Neural progenitor cell (in vitro differentiated cells): Measurements from ENCODE around the gene CPA1. TPM values are rescaled to one million over a fixed set of nuclear protein-coding genes. Genes with fewer than 3 reads are reported as not detected.
A peak's percentile ranks its signal among the peaks of the same experiment; 100 is the strongest.

Experiments used
- DNase-seq: peaks from one replicate; pipeline ENCODE4 v3.0.0-alpha.2; 2016; ENCODE audit warnings: low spot score
- H2AFZ ChIP-seq: fragments of 200-600 bp; sonication (generic); replicated peaks from 2 replicates; pipeline ENCODE4 v1.6.1; 2016; ENCODE audit warnings: antibody characterized with exemption
- H3F3A ChIP-seq: fragments of 200-600 bp; sonication (generic); 2 replicates; pipeline ENCODE4 v1.6.1; 2016; ENCODE audit warnings: antibody characterized with exemption, low read depth
- H3K27ac ChIP-seq: fragments of 200-600 bp; sonication (generic); 2 replicates; pipeline ENCODE4 v1.5.1; 2016; ENCODE audit warnings: mild to moderate bottlenecking
- H3K27me3 ChIP-seq: fragments of 200-600 bp; sonication (generic); 2 replicates; pipeline ENCODE4 v1.6.1; 2016; ENCODE audit warnings: mild to moderate bottlenecking, moderate library complexity
- H3K36me3 ChIP-seq: fragments of 200-600 bp; sonication (generic); 2 replicates; pipeline ENCODE4 v1.5.1; 2016
- H3K4me1 ChIP-seq: fragments of 200-600 bp; sonication (generic); 2 replicates; pipeline ENCODE4 v1.6.1; 2016; ENCODE audit warnings: mixed run types
- H3K4me2 ChIP-seq: fragments of 200-600 bp; sonication (generic); 2 replicates; pipeline ENCODE4 v1.6.1; 2016
- H3K4me3 ChIP-seq: fragments of 200-600 bp; sonication (generic); 2 replicates; pipeline ENCODE4 v1.5.1; 2016
- H3K79me2 ChIP-seq: fragments of 200-600 bp; sonication (generic); 2 replicates; pipeline ENCODE4 v1.6.1; 2016; ENCODE audit warnings: low read depth
- H3K9ac ChIP-seq: fragments of 200-600 bp; sonication (generic); 2 replicates; pipeline ENCODE4 v1.6.1; 2016
- H3K9me3 ChIP-seq: fragments of 200-600 bp; sonication (generic); 2 replicates; pipeline ENCODE4 v1.5.1; 2016; ENCODE audit warnings: low read depth
- H4K20me1 ChIP-seq: fragments of 200-600 bp; sonication (generic); 2 replicates; pipeline ENCODE4 v1.6.1; 2016; ENCODE audit warnings: low read depth
- H3K27ac Mint-ChIP-seq: 3 replicates; pipeline ENCODE4 v1.8.0; 2021; ENCODE audit warnings: mixed read lengths
- H3K27me3 Mint-ChIP-seq: 2 replicates; pipeline ENCODE4 v1.8.0; 2022; ENCODE audit warnings: low read depth, mild to moderate bottlenecking, inconsistent platforms, moderate library complexity, mixed read lengths; ENCODE audit not compliant: insufficient read depth
- H3K36me3 Mint-ChIP-seq: 3 replicates; pipeline ENCODE4 v1.8.0; 2021; ENCODE audit warnings: mixed read lengths
- H3K4me1 Mint-ChIP-seq: 3 replicates; pipeline ENCODE4 v1.8.0; 2021; ENCODE audit warnings: mixed read lengths
- H3K4me3 Mint-ChIP-seq: 3 replicates; pipeline ENCODE4 v1.8.0; 2021; ENCODE audit warnings: mild to moderate bottlenecking, moderate library complexity, mixed read lengths
- H3K9me3 Mint-ChIP-seq: 3 replicates; pipeline ENCODE4 v1.8.0; 2020; ENCODE audit warnings: mixed read lengths
- CTCF ChIP-seq: fragments of 200-600 bp; sonication (generic); IDR thresholded peaks from 2 replicates; pipeline ENCODE4 v1.5.1; 2017; ENCODE audit warnings: antibody characterized with exemption, mild to moderate bottlenecking
- EZH2 ChIP-seq: fragments of 200-600 bp; sonication (generic); IDR thresholded peaks from 2 replicates; pipeline ENCODE4 v1.6.1; 2017; ENCODE audit warnings: antibody characterized with exemption, mild to moderate bottlenecking, moderate library complexity
- EZH2phosphoT487 ChIP-seq: fragments of 200-600 bp; sonication (generic); IDR thresholded peaks from 2 replicates; pipeline ENCODE4 v1.6.1; 2017; ENCODE audit warnings: antibody characterized with exemption
- total RNA-seq: library from RNA; depleted of rRNA; stranded (reverse); fragments of >200 nt; gene quantifications from 2 replicates; pipeline ENCODE4 v1.2.3, GENCODE V29; 2015; ENCODE audit warnings: low replicate concordance

The CPA1 gene
- total RNA-seq, 1 donor from 2014 or later = not detected

- Histone ChIP-seq H3K4me1 (peaks cover 44% of the 10 kb centered on the region), H3K4me3 (no peak overlapping the region), H3K79me2 (no peaks in the 10 kb centered on the region), H3F3A (peaks cover 38% of the 10 kb centered on the region), H3K4me2 (peak overlapping the region; percentile 55), H4K20me1 (no peaks in the 10 kb centered on the region), H3K27me3 (no peaks in the 10 kb centered on the region), H3K9me3 (no peaks in the 10 kb centered on the region), H3K9ac (no peak overlapping the region), H3K36me3 (no peaks in the 10 kb centered on the region), H2AFZ (peak overlapping the region; percentile 60), H3K27ac (no peak overlapping the region)
- Mint-ChIP-seq H3K27ac (peak overlapping the region; percentile 100), H3K9me3 (peaks cover 2% of the 10 kb centered on the region), H3K4me3 (peak overlapping the region; percentile 80), H3K36me3 (peaks cover 1% of the 10 kb centered on the region), H3K4me1 (peaks cover 88% of the 10 kb centered on the region), H3K27me3 (peaks cover 8% of the 10 kb centered on the region)
- peak; percentile 47 for DNase-seq
- TF ChIP-seq EZH2phosphoT487 (no peak), EZH2 (no peak), CTCF (no peak)
Observed at GRCh38 chr7:130349911-130350782, 30.1 kb upstream of the CPA1 start.

DNA sequence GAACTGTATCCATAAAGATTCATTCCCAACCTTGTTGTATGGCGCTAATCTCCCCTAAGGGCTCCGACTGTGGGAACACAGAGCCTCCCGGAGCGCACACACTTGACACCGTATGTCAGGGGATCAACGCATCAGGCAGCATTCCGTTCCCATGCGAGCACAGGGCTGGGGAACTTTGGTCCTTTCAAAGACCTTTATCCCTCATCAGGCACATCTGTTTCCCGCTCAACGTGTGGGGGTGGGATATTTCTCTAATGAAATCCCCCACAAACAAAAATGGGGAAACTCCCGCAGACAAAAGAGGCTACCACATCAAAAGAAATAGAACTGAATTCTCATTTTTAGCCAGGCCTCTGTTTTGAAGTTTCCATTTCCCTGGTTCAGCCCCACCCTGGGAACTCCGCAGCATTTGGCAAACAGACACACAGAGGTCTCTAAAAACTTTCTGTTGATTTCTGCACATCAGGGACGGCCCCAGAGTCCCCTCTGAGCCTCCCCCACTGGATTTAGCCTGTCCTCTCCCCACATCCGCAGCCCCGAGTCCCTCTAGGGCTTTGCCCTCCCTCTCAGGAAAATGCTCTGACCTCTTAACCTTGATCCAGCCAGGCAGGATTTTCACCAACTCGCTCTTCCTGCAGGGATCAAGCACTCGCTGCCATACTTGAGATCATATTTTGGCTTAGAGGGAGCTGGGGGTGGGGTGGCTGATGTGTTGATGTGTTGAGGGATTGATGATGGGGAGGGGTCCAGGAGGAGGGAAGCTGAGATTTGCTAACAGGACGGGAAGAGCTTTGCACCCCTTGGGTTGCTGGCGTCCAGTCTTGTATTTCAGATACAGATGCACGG lies 29.1 kb upstream of the CPA1 start:
- Histone ChIP-seq H3K4me3 (no peak overlapping the region), H3K27ac (no peak overlapping the region), H3K4me1 (peaks cover 39% of the 10 kb centered on the region), H3K79me2 (no peaks in the 10 kb centered on the region), H3K36me3 (no peaks in the 10 kb centered on the region), H3K4me2 (peak overlapping the region; percentile 55), H3K9me3 (no peaks in the 10 kb centered on the region), H3K27me3 (no peaks in the 10 kb centered on the region), H2AFZ (peak overlapping the region; percentile 6), H4K20me1 (no peaks in the 10 kb centered on the region), H3K9ac (no peak overlapping the region), H3F3A (peaks cover 27% of the 10 kb centered on the region)
- Mint-ChIP-seq H3K4me1 (peaks cover 84% of the 10 kb centered on the region), H3K36me3 (peaks cover 1% of the 10 kb centered on the region), H3K4me3 (peak overlapping the region; percentile 80), H3K9me3 (peaks cover 2% of the 10 kb centered on the region), H3K27ac (peak overlapping the region; percentile 100), H3K27me3 (peaks cover 6% of the 10 kb centered on the region)
- TF ChIP-seq EZH2phosphoT487 = no peak
- no peak for TF ChIP-seq CTCF
- no peak for TF ChIP-seq EZH2
- DNase-seq = peak; percentile 64

DNA sequence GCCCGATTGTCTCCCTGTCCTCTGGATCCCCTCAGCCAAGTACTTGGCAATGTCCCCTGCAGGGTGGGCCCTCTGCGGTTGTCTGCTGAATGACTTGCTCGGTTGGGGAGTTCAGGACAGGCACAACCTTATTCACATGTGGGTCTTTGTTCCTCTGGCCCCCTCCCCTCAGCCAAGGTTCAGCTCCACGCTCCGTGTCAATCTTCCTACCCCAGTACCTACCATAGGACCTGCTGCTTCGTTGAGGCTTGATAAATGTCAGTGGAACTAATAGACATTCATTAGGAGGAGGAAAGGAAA lies 28.6 kb upstream of the CPA1 start:
- Mint-ChIP-seq H3K36me3 (peaks cover 1% of the 10 kb centered on the region), H3K27ac (peak overlapping the region; percentile 100), H3K4me3 (peak overlapping the region; percentile 80), H3K9me3 (peaks cover 2% of the 10 kb centered on the region), H3K27me3 (peaks cover 4% of the 10 kb centered on the region), H3K4me1 (peaks cover 86% of the 10 kb centered on the region)
- Histone ChIP-seq H3K4me3 (no peak overlapping the region), H3K4me1 (peaks cover 43% of the 10 kb centered on the region), H3F3A (peaks cover 31% of the 10 kb centered on the region), H2AFZ (peak overlapping the region; percentile 6), H4K20me1 (no peaks in the 10 kb centered on the region), H3K27ac (no peak overlapping the region), H3K27me3 (no peaks in the 10 kb centered on the region), H3K9ac (no peak overlapping the region), H3K4me2 (peak overlapping the region; percentile 55), H3K36me3 (no peaks in the 10 kb centered on the region), H3K79me2 (no peaks in the 10 kb centered on the region), H3K9me3 (no peaks in the 10 kb centered on the region)
- DNase-seq = peak; percentile 15
- no peak for TF ChIP-seq EZH2phosphoT487
- TF ChIP-seq EZH2 = no peak
- TF ChIP-seq CTCF = no peak
